Occipital lobe (tissue), 2 donors: ENCODE data around the gene PPARD. TPM values are rescaled to one million over a fixed set of nuclear protein-coding genes. Genes with fewer than 3 reads are reported as not detected.
"Not testable (repeated sequence)": the region's sequence is repeated elsewhere in the genome, so short reads cannot be mapped to it uniquely, and the experiment has no call there.

ENCODE experiments used
- DNase-seq: peaks from one replicate; lab custom pipeline; 2025; lab: John Stamatoyannopoulos, UW
- total RNA-seq: library from RNA; depleted of rRNA; stranded (reverse); fragments of >200 nt; gene quantifications from one replicate; pipeline ENCODE4 v1.2.3, GENCODE V29; 2014

The PPARD gene
- total RNA-seq, 1 donor from 2014 or later = 2.2 TPM

- no peak for DNase-seq
These were observed 93.9 kb downstream of the PPARD start for GRCh38 chr6:35436071-35436857.

GRCh38 chr6:35438378-35439065 is 96.2 kb downstream of the PPARD start:
- not testable (repeated sequence) for DNase-seq

GRCh38 chr6:35439308-35439707 is 97.0 kb downstream of the PPARD start:
- no peak for DNase-seq

GRCh38 chr6:35441205-35441604 is 98.8 kb downstream of the PPARD start:
- no peak for DNase-seq

- no peak for DNase-seq
These were observed 99.3 kb downstream of the PPARD start for GRCh38 chr6:35441642-35442041.

GRCh38 chr6:35442693-35443092 is 100.3 kb downstream of the PPARD start:
- no peak for DNase-seq

- no peak for DNase-seq
These were observed 101.1 kb downstream of the PPARD start for GRCh38 chr6:35443341-35444030.

- no peak for DNase-seq
These were observed 103.3 kb downstream of the PPARD start for GRCh38 chr6:35445691-35446090.

GRCh38 chr6:35448191-35448590 is 105.8 kb downstream of the PPARD start:
- no peak for DNase-seq

GRCh38 chr6:35449287-35449881 is 107.0 kb downstream of the PPARD start:
- DNase-seq = no peak

- no peak for DNase-seq
These were observed 109.2 kb downstream of the PPARD start for GRCh38 chr6:35451354-35452182.

GRCh38 chr6:35452183-35453090 is 110.1 kb downstream of the PPARD start, which contains the start of gene FANCE:
Gene FANCE, plus strand, starts transcription at chr6:35452338. Its CDS starts 208 bp downstream, at chr6:35452546.
- peak; percentile 82 for DNase-seq

- no peak for DNase-seq
These were observed 110.9 kb downstream of the PPARD start for GRCh38 chr6:35453236-35453635.

- no peak for DNase-seq
These were observed 112.2 kb downstream of the PPARD start for GRCh38 chr6:35454391-35455110.

GRCh38 chr6:35457907-35458306 is 115.5 kb downstream of the PPARD start:
- no peak for DNase-seq

- no peak for DNase-seq
These were observed 118.9 kb downstream of the PPARD start for GRCh38 chr6:35461270-35461669.

- DNase-seq = no peak
These were observed 120.9 kb downstream of the PPARD start for GRCh38 chr6:35463292-35463691.

- no peak for DNase-seq
These were observed 123.3 kb downstream of the PPARD start for GRCh38 chr6:35465646-35466045.
